Thoracic aorta (tissue), 2 donors: ENCODE results near the gene CREG2. TPM values are rescaled to one million over a fixed set of nuclear protein-coding genes. Genes with fewer than 3 reads are reported as not detected.

Experiments used
- ATAC-seq: fragments of 150-250 bp; one replicate; pipeline ENCODE4 v1.8.0; 2017; ENCODE audit warnings: low read depth; ENCODE audit not compliant: insufficient number of reproducible peaks, low FRiP score
- DNase-seq: peaks from one replicate; pipeline ENCODE4 v3.0.0-alpha.2; 2020; ENCODE audit warnings: low spot score
- H3K27ac ChIP-seq, 2 donors: fragments of 200-600 bp; sonication (generic); 1 replicate in 1 of 2; 2 replicates in 1 of 2; pipeline ENCODE4 v1.5.1; 2016; ENCODE audit warnings: mild to moderate bottlenecking in 2 of 2, moderate library complexity in 2 of 2
- H3K27me3 ChIP-seq: fragments of 200-600 bp; sonication (generic); replicated peaks from 2 replicates; pipeline ENCODE4 v1.6.0; 2016; ENCODE audit warnings: mild to moderate bottlenecking; ENCODE audit not compliant: insufficient read depth
- H3K36me3 ChIP-seq: fragments of 200-600 bp; sonication (generic); one replicate; pipeline ENCODE4 v1.5.1; 2016
- H3K4me1 ChIP-seq, 2 donors: fragments of 200-600 bp; sonication (generic); 1 replicate in 1 of 2; 2 replicates in 1 of 2; pipeline versions ENCODE4 v1.5.1 to v1.6.0; 2016; ENCODE audit warnings: low read depth in 2 of 2, mild to moderate bottlenecking in 1 of 2; ENCODE audit not compliant: control insufficient read depth in 1 of 2
- H3K4me3 ChIP-seq: fragments of 200-600 bp; sonication (generic); 2 replicates; pipeline ENCODE4 v1.5.1; 2016; ENCODE audit warnings: mild to moderate bottlenecking
- H3K9me3 ChIP-seq: fragments of 200-600 bp; sonication (generic); 2 replicates; pipeline ENCODE4 v1.5.1; 2016
- CTCF ChIP-seq: fragments of 200-600 bp; sonication (generic); IDR thresholded peaks from one replicate; pipeline ENCODE4 v1.5.1; 2019; ENCODE audit warnings: antibody characterized with exemption
- total RNA-seq, 2 donors: library from RNA; depleted of rRNA; stranded (reverse); fragments of >200 nt; gene quantifications; one replicate each; pipeline versions ENCODE4 v1.1.0 to v1.2.3, GENCODE V29; 2016

Gene CREG2
- not detected for total RNA-seq

DNA sequence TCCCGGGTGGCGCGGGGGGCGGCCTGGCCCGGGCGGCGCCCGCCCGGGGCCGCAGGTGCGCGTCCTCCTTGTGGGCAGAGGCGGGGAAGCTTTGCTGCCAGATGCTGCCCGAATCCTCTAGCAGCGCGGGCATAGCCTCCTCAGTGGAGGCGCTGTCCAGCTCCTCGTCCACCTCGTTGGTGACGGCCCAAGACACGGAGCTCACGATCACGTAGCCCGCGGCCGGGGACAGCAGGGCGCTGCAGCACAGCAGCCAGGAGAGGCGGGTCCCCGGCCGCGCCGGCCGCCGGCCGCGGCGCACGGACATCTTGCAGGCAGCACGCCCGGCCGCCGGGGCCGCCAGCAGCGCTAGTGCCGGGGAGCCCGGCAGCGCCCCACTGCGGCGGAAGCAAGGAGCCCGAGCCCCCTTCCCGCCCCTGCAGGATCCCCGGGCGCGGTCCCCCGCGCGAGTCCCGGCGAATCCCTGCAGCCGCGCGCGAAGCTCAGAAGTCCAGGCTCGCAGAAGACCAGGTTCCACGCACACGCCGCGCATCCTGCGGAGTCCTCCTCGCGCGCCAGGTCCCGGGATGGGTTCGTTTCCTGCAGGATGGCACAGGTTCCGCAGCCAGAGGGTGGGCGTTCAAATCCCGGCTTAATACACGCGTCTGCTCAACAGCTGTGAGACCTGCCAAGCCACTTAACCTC is at the start of gene CREG2:
Gene CREG2, minus strand, starts transcription at position 353 of the 684 bp plus-strand sequence. Its CDS starts 46 bp downstream, at position 307.
- Histone ChIP-seq H3K4me3 (peak within 1 kb of the TSS; percentile 71), H3K27ac (no peak within 1 kb of the TSS), H3K9me3 (no peaks in the 10 kb centered on the region), H3K27me3 (no peaks in the 10 kb centered on the region), H3K4me1 (peaks cover 3 to 17% of the 10 kb centered on the region in 2 donors), H3K36me3 (no peaks in the 10 kb centered on the region)
- no peak for ATAC-seq
- no peak for DNase-seq
- TF ChIP-seq CTCF, result peak; percentile 24

DNA sequence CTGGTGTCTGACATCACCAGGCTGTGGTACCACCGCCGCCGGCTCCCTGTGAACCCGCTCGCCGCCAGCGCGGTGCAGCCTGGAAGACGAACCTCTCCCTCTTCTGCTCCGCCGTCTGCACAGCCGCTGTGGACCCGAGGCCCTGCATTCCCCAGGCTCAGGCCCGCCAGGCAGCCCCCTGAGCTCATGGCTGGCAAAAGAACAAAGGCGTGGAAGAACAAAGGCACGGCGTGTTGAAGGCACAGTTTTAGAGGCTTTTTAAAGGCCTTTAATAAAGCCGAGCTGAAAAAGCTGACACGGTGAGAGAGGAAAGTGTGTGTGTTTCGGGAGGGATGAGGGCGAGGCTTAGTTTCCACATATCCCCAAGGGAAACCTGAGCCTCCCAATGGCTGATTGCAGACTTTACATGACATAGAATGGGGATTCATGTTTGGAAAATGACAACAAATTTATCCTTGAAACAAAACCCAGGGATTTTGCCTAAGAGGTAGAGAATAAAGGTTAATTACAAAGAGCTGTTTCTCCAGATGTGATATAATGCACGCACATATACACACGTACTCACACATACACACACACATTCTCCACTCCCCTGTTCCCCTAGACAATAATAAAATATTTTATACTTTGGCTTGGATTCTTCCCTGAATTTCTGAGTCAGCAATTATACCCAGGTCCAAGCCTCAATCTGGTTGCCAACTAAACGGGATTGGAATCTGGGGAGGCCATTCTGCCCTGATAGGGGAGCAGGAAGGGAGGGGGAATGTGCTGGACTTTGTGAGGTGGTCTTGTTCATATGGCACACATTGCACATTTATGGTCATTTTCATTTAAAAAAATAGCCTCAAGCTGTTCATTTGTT is 47.9 kb upstream of the CREG2 start:
- peaks cover 0 to 8% of the 10 kb centered on the region in 2 donors for H3K4me1 ChIP-seq
- TF ChIP-seq CTCF, result no peak
- no peaks in the 10 kb centered on the region for H3K9me3 ChIP-seq
- no peaks in the 10 kb centered on the region for H3K27me3 ChIP-seq
- no peaks in the 10 kb centered on the region for H3K36me3 ChIP-seq
- no peak for DNase-seq
- peak overlapping the region; percentile 29 for H3K4me3 ChIP-seq
- ATAC-seq, result no peak
- no peak overlapping the region for H3K27ac ChIP-seq

DNA sequence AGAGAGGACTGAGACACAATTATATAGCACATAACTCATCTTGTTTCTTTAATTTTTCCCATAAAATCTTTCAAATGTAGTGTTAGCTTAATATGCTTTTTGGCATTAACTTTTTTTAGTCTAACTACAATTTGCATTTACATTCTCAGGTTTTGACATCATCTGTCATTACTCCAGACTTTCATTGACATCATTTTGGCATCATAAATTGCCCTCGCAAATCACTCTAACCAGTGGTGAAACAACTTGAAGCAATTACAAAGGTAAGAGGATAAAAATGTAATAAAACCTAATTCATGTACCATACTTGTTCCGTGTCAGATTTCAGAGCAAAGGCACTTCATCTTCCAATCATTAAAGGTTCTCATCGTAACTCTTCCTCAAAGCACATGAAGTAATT is 46.2 kb upstream of the CREG2 start:
- Histone ChIP-seq H3K27ac (no peak overlapping the region), H3K9me3 (no peaks in the 10 kb centered on the region), H3K27me3 (no peaks in the 10 kb centered on the region), H3K36me3 (no peaks in the 10 kb centered on the region), H3K4me1 (peaks cover 0 to 5% of the 10 kb centered on the region in 2 donors), H3K4me3 (no peak overlapping the region)
- no peak for DNase-seq
- ATAC-seq, result no peak
- TF ChIP-seq CTCF, result no peak

DNA sequence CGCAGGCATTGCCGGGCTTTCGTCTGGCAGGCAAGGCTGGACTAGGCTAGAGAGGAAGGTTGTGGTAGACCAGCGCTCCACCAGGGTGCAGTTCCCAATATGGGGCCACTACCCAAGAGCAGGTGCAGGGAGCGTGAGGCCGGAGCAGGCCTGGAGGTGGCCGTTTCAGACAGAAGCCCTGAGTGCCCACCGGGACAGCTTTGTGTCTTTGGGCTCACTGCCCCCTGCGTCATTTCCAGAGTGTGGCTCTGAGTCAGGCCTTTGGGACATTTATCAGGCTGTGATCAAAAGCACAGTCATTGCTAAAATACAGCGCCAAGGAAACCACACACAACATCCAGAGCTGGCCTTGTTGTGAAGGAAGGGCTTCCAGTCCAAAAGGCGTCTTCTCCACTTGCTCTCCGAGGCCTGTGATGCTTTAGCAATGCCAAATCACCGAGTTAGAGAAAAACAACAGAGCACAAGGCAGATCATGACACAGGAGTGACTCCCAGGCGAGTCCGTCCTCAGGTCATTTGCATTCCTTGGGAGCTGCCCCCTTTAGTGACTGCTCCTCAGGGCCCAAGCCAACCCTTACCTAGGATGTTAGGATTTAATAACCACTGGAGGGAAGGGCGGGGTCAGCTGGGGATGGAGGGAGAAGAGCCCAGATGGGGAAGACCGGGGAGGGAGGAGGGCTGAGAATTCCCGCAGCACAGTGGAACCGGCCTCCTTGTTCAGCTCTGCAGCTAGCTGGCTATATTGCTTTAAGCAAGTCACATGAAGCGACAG is 45.3 kb upstream of the CREG2 start:
- peak; percentile 58 for ATAC-seq
- H3K27ac ChIP-seq, result no peak overlapping the region
- H3K36me3 ChIP-seq, result no peaks in the 10 kb centered on the region
- no peak for TF ChIP-seq CTCF
- no peak for DNase-seq
- peaks cover 0 to 5% of the 10 kb centered on the region in 2 donors for H3K4me1 ChIP-seq
- no peaks in the 10 kb centered on the region for H3K27me3 ChIP-seq
- no peak overlapping the region for H3K4me3 ChIP-seq
- H3K9me3 ChIP-seq, result no peaks in the 10 kb centered on the region

DNA sequence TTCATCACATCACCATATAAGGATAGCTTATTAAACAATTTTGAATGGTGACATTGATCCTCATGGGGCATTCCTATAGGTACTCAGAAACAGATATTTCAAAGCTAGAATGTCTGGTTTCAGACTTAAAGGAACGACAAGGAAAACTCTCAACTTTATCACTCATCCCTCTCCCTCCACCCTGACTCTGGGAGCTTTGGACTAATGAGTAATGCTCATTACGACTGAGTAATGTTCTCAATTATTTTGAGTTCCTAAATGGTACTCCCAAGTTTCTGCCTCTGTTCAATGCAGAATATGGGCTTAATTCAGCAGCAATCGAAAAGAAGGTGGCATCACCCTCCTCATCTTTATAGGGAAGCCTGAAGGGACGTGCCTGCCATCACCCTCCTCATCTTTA is 44.2 kb upstream of the CREG2 start:
- Histone ChIP-seq H3K36me3 (no peaks in the 10 kb centered on the region), H3K27ac (no peak overlapping the region), H3K27me3 (no peaks in the 10 kb centered on the region), H3K4me3 (no peak overlapping the region), H3K9me3 (no peaks in the 10 kb centered on the region), H3K4me1 (peaks cover 0 to 5% of the 10 kb centered on the region in 2 donors)
- DNase-seq (no peak), ATAC-seq (no peak)
- no peak for TF ChIP-seq CTCF
